Measurements from ENCODE around the gene TAS1R2.

- no peak for TF ChIP-seq CEBPB (tag; IDR thresholded peaks at IDR 0.05)
- TF ChIP-seq, protein P1, sequence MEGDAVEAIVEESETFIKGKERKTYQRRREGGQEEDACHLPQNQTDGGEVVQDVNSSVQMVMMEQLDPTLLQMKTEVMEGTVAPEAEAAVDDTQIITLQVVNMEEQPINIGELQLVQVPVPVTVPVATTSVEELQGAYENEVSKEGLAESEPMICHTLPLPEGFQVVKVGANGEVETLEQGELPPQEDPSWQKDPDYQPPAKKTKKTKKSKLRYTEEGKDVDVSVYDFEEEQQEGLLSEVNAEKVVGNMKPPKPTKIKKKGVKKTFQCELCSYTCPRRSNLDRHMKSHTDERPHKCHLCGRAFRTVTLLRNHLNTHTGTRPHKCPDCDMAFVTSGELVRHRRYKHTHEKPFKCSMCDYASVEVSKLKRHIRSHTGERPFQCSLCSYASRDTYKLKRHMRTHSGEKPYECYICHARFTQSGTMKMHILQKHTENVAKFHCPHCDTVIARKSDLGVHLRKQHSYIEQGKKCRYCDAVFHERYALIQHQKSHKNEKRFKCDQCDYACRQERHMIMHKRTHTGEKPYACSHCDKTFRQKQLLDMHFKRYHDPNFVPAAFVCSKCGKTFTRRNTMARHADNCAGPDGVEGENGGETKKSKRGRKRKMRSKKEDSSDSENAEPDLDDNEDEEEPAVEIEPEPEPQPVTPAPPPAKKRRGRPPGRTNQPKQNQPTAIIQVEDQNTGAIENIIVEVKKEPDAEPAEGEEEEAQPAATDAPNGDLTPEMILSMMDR (IDR thresholded peaks at IDR 0.05 in 2 of 3, conservative IDR thresholded peaks at IDR 0.05 in 1 of 3; ENCODE audit: insufficient read depth in 2 of 3, low read depth in 1 of 3, low read length in 3 of 3) = no peak
- TF ChIP-seq CHCHD3 (CRISPR knock-in tag; IDR thresholded peaks at IDR 0.05) = no peak
- TF ChIP-seq, protein P2, sequence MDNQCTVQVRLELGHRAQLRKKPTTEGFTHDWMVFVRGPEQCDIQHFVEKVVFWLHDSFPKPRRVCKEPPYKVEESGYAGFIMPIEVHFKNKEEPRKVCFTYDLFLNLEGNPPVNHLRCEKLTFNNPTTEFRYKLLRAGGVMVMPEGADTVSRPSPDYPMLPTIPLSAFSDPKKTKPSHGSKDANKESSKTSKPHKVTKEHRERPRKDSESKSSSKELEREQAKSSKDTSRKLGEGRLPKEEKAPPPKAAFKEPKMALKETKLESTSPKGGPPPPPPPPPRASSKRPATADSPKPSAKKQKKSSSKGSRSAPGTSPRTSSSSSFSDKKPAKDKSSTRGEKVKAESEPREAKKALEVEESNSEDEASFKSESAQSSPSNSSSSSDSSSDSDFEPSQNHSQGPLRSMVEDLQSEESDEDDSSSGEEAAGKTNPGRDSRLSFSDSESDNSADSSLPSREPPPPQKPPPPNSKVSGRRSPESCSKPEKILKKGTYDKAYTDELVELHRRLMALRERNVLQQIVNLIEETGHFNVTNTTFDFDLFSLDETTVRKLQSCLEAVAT (IDR thresholded peaks at IDR 0.05) = no peak
- TF ChIP-seq, protein P3, sequence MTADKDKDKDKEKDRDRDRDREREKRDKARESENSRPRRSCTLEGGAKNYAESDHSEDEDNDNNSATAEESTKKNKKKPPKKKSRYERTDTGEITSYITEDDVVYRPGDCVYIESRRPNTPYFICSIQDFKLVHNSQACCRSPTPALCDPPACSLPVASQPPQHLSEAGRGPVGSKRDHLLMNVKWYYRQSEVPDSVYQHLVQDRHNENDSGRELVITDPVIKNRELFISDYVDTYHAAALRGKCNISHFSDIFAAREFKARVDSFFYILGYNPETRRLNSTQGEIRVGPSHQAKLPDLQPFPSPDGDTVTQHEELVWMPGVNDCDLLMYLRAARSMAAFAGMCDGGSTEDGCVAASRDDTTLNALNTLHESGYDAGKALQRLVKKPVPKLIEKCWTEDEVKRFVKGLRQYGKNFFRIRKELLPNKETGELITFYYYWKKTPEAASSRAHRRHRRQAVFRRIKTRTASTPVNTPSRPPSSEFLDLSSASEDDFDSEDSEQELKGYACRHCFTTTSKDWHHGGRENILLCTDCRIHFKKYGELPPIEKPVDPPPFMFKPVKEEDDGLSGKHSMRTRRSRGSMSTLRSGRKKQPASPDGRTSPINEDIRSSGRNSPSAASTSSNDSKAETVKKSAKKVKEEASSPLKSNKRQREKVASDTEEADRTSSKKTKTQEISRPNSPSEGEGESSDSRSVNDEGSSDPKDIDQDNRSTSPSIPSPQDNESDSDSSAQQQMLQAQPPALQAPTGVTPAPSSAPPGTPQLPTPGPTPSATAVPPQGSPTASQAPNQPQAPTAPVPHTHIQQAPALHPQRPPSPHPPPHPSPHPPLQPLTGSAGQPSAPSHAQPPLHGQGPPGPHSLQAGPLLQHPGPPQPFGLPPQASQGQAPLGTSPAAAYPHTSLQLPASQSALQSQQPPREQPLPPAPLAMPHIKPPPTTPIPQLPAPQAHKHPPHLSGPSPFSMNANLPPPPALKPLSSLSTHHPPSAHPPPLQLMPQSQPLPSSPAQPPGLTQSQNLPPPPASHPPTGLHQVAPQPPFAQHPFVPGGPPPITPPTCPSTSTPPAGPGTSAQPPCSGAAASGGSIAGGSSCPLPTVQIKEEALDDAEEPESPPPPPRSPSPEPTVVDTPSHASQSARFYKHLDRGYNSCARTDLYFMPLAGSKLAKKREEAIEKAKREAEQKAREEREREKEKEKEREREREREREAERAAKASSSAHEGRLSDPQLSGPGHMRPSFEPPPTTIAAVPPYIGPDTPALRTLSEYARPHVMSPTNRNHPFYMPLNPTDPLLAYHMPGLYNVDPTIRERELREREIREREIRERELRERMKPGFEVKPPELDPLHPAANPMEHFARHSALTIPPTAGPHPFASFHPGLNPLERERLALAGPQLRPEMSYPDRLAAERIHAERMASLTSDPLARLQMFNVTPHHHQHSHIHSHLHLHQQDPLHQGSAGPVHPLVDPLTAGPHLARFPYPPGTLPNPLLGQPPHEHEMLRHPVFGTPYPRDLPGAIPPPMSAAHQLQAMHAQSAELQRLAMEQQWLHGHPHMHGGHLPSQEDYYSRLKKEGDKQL (CRISPR knock-in tag; IDR thresholded peaks at IDR 0.05; ENCODE audit: borderline replicate concordance) = no peak
- TF ChIP-seq NFRKB (IDR thresholded peaks at IDR 0.05; ENCODE audit: low read depth) = no peak
- TF ChIP-seq KLF1 (tag; IDR thresholded peaks at IDR 0.05) = no peak
- no peak for TF ChIP-seq BRF1 (IDR thresholded peaks at IDR 0.05; ENCODE audit: borderline replicate concordance, extremely low read depth, insufficient read length)
- no peak for TF ChIP-seq USF1 (CRISPR knock-in tag; IDR thresholded peaks at IDR 0.05)
- TF ChIP-seq ETV5 (CRISPR knock-in tag; IDR thresholded peaks at IDR 0.05; ENCODE audit: low read depth) = no peak
- no peak for TF ChIP-seq RAD21 (CRISPR knock-in tag; conservative IDR thresholded peaks at IDR 0.05 in 1 of 2, IDR thresholded peaks at IDR 0.05 in 1 of 2)
- TF ChIP-seq STAT5B (CRISPR knock-in tag; IDR thresholded peaks at IDR 0.05) = no peak
- no peak for TF ChIP-seq CBFA2T3 (IDR thresholded peaks at IDR 0.05)
- TF ChIP-seq FOSL1 (tag; conservative IDR thresholded peaks at IDR 0.05) = no peak
These were observed 19.8 kb upstream of the TAS1R2 start for GRCh38 chr1:18879215-18879790.
